HL-60 (cell line): ENCODE results near the gene OTX1.

Experiments
- DNase-seq, 2 experiments: peaks; one replicate each; pipeline ENCODE4 v3.0.0-alpha.2; 2010 to 2020; ENCODE audit warnings: low read depth in 1 of 2, low spot score in 1 of 2
- H3K27ac ChIP-seq: fragments of 250-450 bp; sonication (Bioruptor Pico); replicated peaks from 2 replicates; pipeline ENCODE4 v1.5.1; 2020; ENCODE audit warnings: mild to moderate bottlenecking, moderate library complexity
- H3K27me3 ChIP-seq: fragments of 250-450 bp; sonication (Bioruptor Pico); 2 replicates; pipeline ENCODE4 v1.5.1; 2021; ENCODE audit warnings: mild to moderate bottlenecking, moderate library complexity; ENCODE audit not compliant: insufficient read depth, poor library complexity, severe bottlenecking
- H3K4me3 ChIP-seq: replicated peaks from 2 replicates; pipeline ENCODE4 v1.5.1; 2011; ENCODE audit warnings: mild to moderate bottlenecking, control low read depth, low read length; ENCODE audit not compliant: insufficient read depth
- CTCF ChIP-seq: IDR thresholded peaks from one replicate; pipeline ENCODE4 v1.5.1; 2011; ENCODE audit warnings: low read length, control low read depth, inconsistent platforms; ENCODE audit not compliant: insufficient read depth
- GABPA ChIP-seq: IDR thresholded peaks from 2 replicates; pipeline ENCODE4 v1.6.1; 2012; ENCODE audit warnings: low read depth
- POLR2AphosphoS5 ChIP-seq: IDR thresholded peaks from 2 replicates; pipeline ENCODE4 v1.6.1; 2012; ENCODE audit warnings: low read depth
- REST ChIP-seq: IDR thresholded peaks from 2 replicates; pipeline ENCODE4 v1.6.1; 2012; ENCODE audit warnings: low read depth; ENCODE audit not compliant: insufficient replicate concordance
- SPI1 ChIP-seq: IDR thresholded peaks from 2 replicates; pipeline ENCODE4 v1.6.1; 2012; ENCODE audit warnings: low read depth, mild to moderate bottlenecking, borderline replicate concordance

OTX1 gene

GRCh38 chr2:63086687-63087086, 36.1 kb downstream of the OTX1 start:
- Histone ChIP-seq H3K4me3 (no peak overlapping the region), H3K27me3 (no peaks in the 10 kb centered on the region), H3K27ac (no peak overlapping the region)
- DNase-seq, result no peak
- no peak for TF ChIP-seq SPI1
- no peak for TF ChIP-seq REST
- no peak for TF ChIP-seq CTCF
- TF ChIP-seq POLR2AphosphoS5, result no peak
- no peak for TF ChIP-seq GABPA

GRCh38 chr2:63092401-63092800, 41.8 kb downstream of the OTX1 start:
- no peak for DNase-seq
- H3K4me3 ChIP-seq, result no peak overlapping the region
- no peak overlapping the region for H3K27ac ChIP-seq
- no peaks in the 10 kb centered on the region for H3K27me3 ChIP-seq
- TF ChIP-seq GABPA (no peak), CTCF (no peak), POLR2AphosphoS5 (no peak), REST (no peak), SPI1 (no peak)

DNA sequence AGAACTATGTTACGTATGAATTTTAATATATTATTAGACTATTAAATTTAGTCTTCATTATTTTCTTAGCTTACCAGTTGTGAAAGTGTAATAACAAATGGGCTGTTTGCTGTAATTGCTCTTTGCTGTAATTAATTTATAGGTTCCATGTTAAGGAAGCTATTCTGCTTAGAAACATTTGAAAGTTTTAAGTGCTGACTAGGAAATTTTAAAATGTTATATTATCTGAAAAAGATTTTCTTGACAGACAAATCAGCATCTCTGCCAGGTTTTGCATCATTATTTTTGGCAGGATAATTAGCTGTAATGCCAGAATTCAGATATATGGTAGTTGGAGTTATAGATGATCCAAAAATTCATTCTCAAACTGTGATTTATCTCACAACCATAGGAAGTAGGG, 42.2 kb downstream of the OTX1 start:
- Histone ChIP-seq H3K27ac (no peak overlapping the region), H3K4me3 (no peak overlapping the region), H3K27me3 (no peaks in the 10 kb centered on the region)
- no peak for DNase-seq
- TF ChIP-seq CTCF (no peak), POLR2AphosphoS5 (no peak), REST (no peak), SPI1 (no peak), GABPA (no peak)
